Stomach (tissue), 4 donors: ENCODE results near the gene TCP11.

Source experiments
- CTCF ChIP-seq, 7 experiments: fragments of 450-650 bp in 4 of 7; fragments of 200-600 bp in 3 of 7; sonication (generic) in 3 of 7; IDR thresholded peaks; one replicate each; pipeline ENCODE4 v1.5.1; 2016 to 2019; ENCODE audit warnings: antibody characterized with exemption in 7 of 7, control low read depth in 2 of 7, mild to moderate bottlenecking in 1 of 7
- EP300 ChIP-seq: sonication (generic); formaldehyde crosslinking; IDR thresholded peaks from one replicate; pipeline ENCODE4 v1.6.1; 2017; ENCODE audit warnings: antibody characterized with exemption
- POLR2A ChIP-seq, 4 donors: fragments of 450-650 bp; IDR thresholded peaks; one replicate each; pipeline ENCODE4 v1.6.1; 2016; ENCODE audit warnings: antibody characterized with exemption in 4 of 4, control low read depth in 2 of 4, mild to moderate bottlenecking in 1 of 4, moderate library complexity in 1 of 4
- POLR2AphosphoS5 ChIP-seq, 3 donors: sonication (generic); formaldehyde crosslinking; IDR thresholded peaks; one replicate each; pipeline ENCODE4 v1.6.1; 2016; ENCODE audit warnings: antibody characterized with exemption in 3 of 3

GRCh38 chr6:35136185-35136584 is 5.0 kb downstream of the TCP11 start:
- TF ChIP-seq CTCF (IDR thresholded peaks at IDR 0.05) (no peak), POLR2A (IDR thresholded peaks at IDR 0.05) (no peak), POLR2AphosphoS5 (IDR thresholded peaks at IDR 0.05) (no peak), EP300 (no peak)
